OCI-LY7 (cell line): Measurements from ENCODE around the gene NTM. TPM values are rescaled to one million over a fixed set of nuclear protein-coding genes. Genes with fewer than 3 reads are reported as not detected.

Source experiments
- BruUV-seq: library from RNA; stranded (reverse); fragments of 400-500 nt; replicated peaks from 2 replicates; lab custom pipeline; 2021; lab: Mats Ljungman, UMichigan
- CTCF ChIA-PET: fragments of 300-600 bp; sonication (Branson Sonifier 250); formaldehyde crosslinking; loops from one replicate; lab custom pipeline; 2022; ENCODE audit warnings: antibody characterized with exemption; ENCODE audit not compliant: unreplicated experiment; lab: Charles Lee
- POLR2A ChIA-PET: fragments of 300-600 bp; sonication (Branson Sonifier 250); formaldehyde crosslinking; loops from one replicate; lab custom pipeline; 2022; ENCODE audit warnings: antibody characterized with exemption; lab: Charles Lee
- DNase-seq: peaks from one replicate; pipeline ENCODE4 v3.0.0-alpha.2; 2015; ENCODE audit warnings: low spot score
- H2AFZ ChIP-seq: fragments of 200-600 bp; sonication (generic), shearing (Covaris generic); 2 replicates; pipeline ENCODE4 v1.6.1; 2014; ENCODE audit warnings: mild to moderate bottlenecking, antibody characterized with exemption, low read length, moderate library complexity
- H3K27ac ChIP-seq: fragments of 200-600 bp; sonication (generic); 2 replicates; pipeline ENCODE4 v1.5.1; 2014; ENCODE audit warnings: mixed run types, low read depth, mild to moderate bottlenecking, moderate library complexity, low read length, inconsistent platforms; ENCODE audit not compliant: poor library complexity, severe bottlenecking
- H3K36me3 ChIP-seq: fragments of 200-600 bp; sonication (generic); 2 replicates; pipeline ENCODE4 v1.6.1; 2014; ENCODE audit warnings: mild to moderate bottlenecking, antibody characterized with exemption, low read length, moderate library complexity, mixed read lengths; ENCODE audit not compliant: insufficient read depth
- H3K4me1 ChIP-seq: fragments of 200-600 bp; sonication (generic); 2 replicates; pipeline ENCODE4 v1.5.1; 2014; ENCODE audit warnings: mild to moderate bottlenecking, low read length; ENCODE audit not compliant: insufficient read depth, poor library complexity, severe bottlenecking
- H3K4me2 ChIP-seq: fragments of 200-600 bp; sonication (generic); 2 replicates; pipeline ENCODE4 v1.6.1; 2014; ENCODE audit warnings: mild to moderate bottlenecking, low read length
- H3K4me3 ChIP-seq: fragments of 200-600 bp; sonication (generic); 2 replicates; pipeline ENCODE4 v1.5.1; 2014; ENCODE audit warnings: mild to moderate bottlenecking, low read depth, low read length; ENCODE audit not compliant: poor library complexity, severe bottlenecking
- H3K79me2 ChIP-seq: fragments of 200-600 bp; sonication (generic); 2 replicates; pipeline ENCODE4 v1.6.1; 2016; ENCODE audit warnings: low read depth, mild to moderate bottlenecking, low read length, moderate library complexity, mixed read lengths; ENCODE audit not compliant: insufficient read depth
- H3K9me2 ChIP-seq: fragments of 200-600 bp; sonication (generic); 2 replicates; pipeline ENCODE4 v1.6.1; 2016; ENCODE audit warnings: mild to moderate bottlenecking, low read length, mixed read lengths; ENCODE audit not compliant: insufficient read depth
- H3K9me3 ChIP-seq: fragments of 200-600 bp; sonication (generic); 2 replicates; pipeline ENCODE4 v1.6.1; 2014; ENCODE audit warnings: mild to moderate bottlenecking, mixed run types, low read length, mixed read lengths
- H4K20me1 ChIP-seq: fragments of 200-600 bp; sonication (generic); 2 replicates; pipeline ENCODE4 v1.6.1; 2014; ENCODE audit warnings: mild to moderate bottlenecking, antibody characterized with exemption, low read length, moderate library complexity, mixed read lengths; ENCODE audit not compliant: insufficient read depth
- CTCF ChIP-seq: fragments of 200-600 bp; sonication (generic); conservative IDR thresholded peaks from 2 replicates; pipeline ENCODE4 v1.5.1; 2014; ENCODE audit warnings: mild to moderate bottlenecking, antibody characterized with exemption, low read length, moderate library complexity, mixed read lengths
- EZH2phosphoT487 ChIP-seq: fragments of 200-600 bp; sonication (generic); IDR thresholded peaks from 2 replicates; pipeline ENCODE4 v1.6.1; 2018; ENCODE audit warnings: low read depth, borderline replicate concordance, mild to moderate bottlenecking, mixed run types, antibody characterized with exemption, low read length, moderate library complexity, mixed read lengths
- intact Hi-C: fragments of 100-400 bp; cut with micrococcal nuclease; formaldehyde crosslinking; loops from one replicate; pipeline ENCODE4 v1.10.0; 2022; ENCODE audit not compliant: unreplicated experiment
- total RNA-seq, 2 experiments: library from RNA; depleted of rRNA in 1 of 2; stranded (reverse); fragments of >200 nt in 1 of 2; shearing (Covaris generic) in 1 of 2; gene quantifications; 2 replicates each; pipeline ENCODE4 v1.2.3, GENCODE V29; 2014 to 2022

Gene NTM
- total RNA-seq, 2 experiments from 2014 or later, result not detected

- Histone ChIP-seq H3K4me3 (no peak overlapping the region), H3K9me2 (no peaks in the 10 kb centered on the region), H3K9me3 (no peaks in the 10 kb centered on the region), H4K20me1 (no peaks in the 10 kb centered on the region), H3K4me1 (no peaks in the 10 kb centered on the region), H3K27ac (no peak overlapping the region), H2AFZ (no peak overlapping the region), H3K36me3 (no peaks in the 10 kb centered on the region), H3K79me2 (no peaks in the 10 kb centered on the region), H3K4me2 (no peak overlapping the region)
- POLR2A ChIA-PET, result no interaction called here
- DNase-seq, result no peak
- CTCF ChIA-PET, result no interaction called here
- TF ChIP-seq CTCF (no peak), EZH2phosphoT487 (no peak)
- BruUV-seq, result no TSS peak
- intact Hi-C loops, result no loop called here
These were observed 41.6 kb downstream of the NTM start for GRCh38 chr11:131412061-131412460.

GRCh38 chr11:131413217-131413616 is 42.8 kb downstream of the NTM start:
- Histone ChIP-seq H3K4me1 (no peaks in the 10 kb centered on the region), H3K9me3 (no peaks in the 10 kb centered on the region), H3K9me2 (no peaks in the 10 kb centered on the region), H3K4me2 (no peak overlapping the region), H3K27ac (no peak overlapping the region), H4K20me1 (no peaks in the 10 kb centered on the region), H3K79me2 (no peaks in the 10 kb centered on the region), H3K36me3 (no peaks in the 10 kb centered on the region), H3K4me3 (no peak overlapping the region), H2AFZ (no peak overlapping the region)
- BruUV-seq, result no TSS peak
- CTCF ChIA-PET, result no interaction called here
- intact Hi-C loops, result no loop called here
- DNase-seq, result no peak
- TF ChIP-seq CTCF (no peak), EZH2phosphoT487 (no peak)
- POLR2A ChIA-PET, result no interaction called here

- no peaks in the 10 kb centered on the region for H3K9me3 ChIP-seq
- no peak overlapping the region for H3K4me2 ChIP-seq
- no peak overlapping the region for H3K4me3 ChIP-seq
- DNase-seq, result no peak
- ChIA-PET CTCF (no interaction called here), POLR2A (interaction anchor here (0.5 kb wide), 1 partner anchor 42 kb away, joined by 5 read pairs; no protein-coding TSS in a partner anchor)
- H4K20me1 ChIP-seq, result no peaks in the 10 kb centered on the region
- intact Hi-C loops, result no loop called here
- H3K27ac ChIP-seq, result no peak overlapping the region
- BruUV-seq, result no TSS peak
- H3K4me1 ChIP-seq, result no peaks in the 10 kb centered on the region
- no peak overlapping the region for H2AFZ ChIP-seq
- no peaks in the 10 kb centered on the region for H3K79me2 ChIP-seq
- TF ChIP-seq EZH2phosphoT487 (no peak), CTCF (no peak)
- H3K36me3 ChIP-seq, result no peaks in the 10 kb centered on the region
- no peaks in the 10 kb centered on the region for H3K9me2 ChIP-seq
These were observed 47.8 kb downstream of the NTM start for GRCh38 chr11:131418189-131418588.
